GM18498 (cell line): ENCODE measurements around the gene COL26A1.
"Not testable (repeated sequence)": the region's sequence is repeated elsewhere in the genome, so short reads cannot be mapped to it uniquely, and the experiment has no call there.

Experiments used
- ATAC-seq: cut with Tn5 transposase; IDR thresholded peaks from one replicate; pipeline ENCODE4 v1.9.1; 2021; ENCODE audit warnings: mild to moderate bottlenecking, moderate library complexity; ENCODE audit not compliant: unreplicated experiment

The COL26A1 gene

GRCh38 chr7:101362334-101363195 is at the start of gene COL26A1:
Gene COL26A1, plus strand, starts transcription at chr7:101362875. Its CDS starts 158 bp downstream, at chr7:101363033.
- ATAC-seq = no peak

GRCh38 chr7:101315336-101315735 is 47.3 kb upstream of the COL26A1 start:
- no peak for ATAC-seq

GRCh38 chr7:101319401-101319800 is 43.3 kb upstream of the COL26A1 start:
- ATAC-seq = no peak

- ATAC-seq = peak; percentile 97
These were observed 40.9 kb upstream of the COL26A1 start, which contains the start of gene IFT22 for GRCh38 chr7:101321491-101322401. Gene IFT22, minus strand, starts transcription at chr7:101321812. Its CDS starts 103 bp downstream, at chr7:101321709.

- ATAC-seq = no peak
These were observed 34.5 kb upstream of the COL26A1 start for GRCh38 chr7:101328159-101328558.

GRCh38 chr7:101330011-101330484 is 32.6 kb upstream of the COL26A1 start:
- no peak for ATAC-seq

- no peak for ATAC-seq
These were observed 30.6 kb upstream of the COL26A1 start for GRCh38 chr7:101332026-101332425.

- no peak for ATAC-seq
These were observed 28.8 kb upstream of the COL26A1 start for GRCh38 chr7:101333912-101334311.

- ATAC-seq = no peak
These were observed 22.3 kb upstream of the COL26A1 start for GRCh38 chr7:101340379-101340778.

GRCh38 chr7:101342892-101343291 is 19.8 kb upstream of the COL26A1 start:
- ATAC-seq = no peak

- no peak for ATAC-seq
These were observed 15.2 kb upstream of the COL26A1 start for GRCh38 chr7:101347477-101347876.

GRCh38 chr7:101348456-101349067 is 14.1 kb upstream of the COL26A1 start:
- not testable (repeated sequence) for ATAC-seq

GRCh38 chr7:101349300-101349699 is 13.4 kb upstream of the COL26A1 start:
- not testable (repeated sequence) for ATAC-seq

GRCh38 chr7:101352920-101353308 is 9.8 kb upstream of the COL26A1 start:
- ATAC-seq = no peak

- no peak for ATAC-seq
These were observed 5.2 kb upstream of the COL26A1 start for GRCh38 chr7:101357433-101357832.

GRCh38 chr7:101363196-101363733 is 590 bp downstream of the COL26A1 start:
- no peak for ATAC-seq

GRCh38 chr7:101363734-101364374 is 1.2 kb downstream of the COL26A1 start:
- ATAC-seq = peak; percentile 58

GRCh38 chr7:101365956-101366355 is 3.3 kb downstream of the COL26A1 start:
- ATAC-seq = no peak

GRCh38 chr7:101367676-101368075 is 5.0 kb downstream of the COL26A1 start:
- ATAC-seq = no peak
